Stimulated activated CD4-positive, alpha-beta T cell treated with anti-CD3 and anti-CD28 coated beads, Interleukin-15, amount 100 ng/mL, for 48 hours (primary cell): Measurements from ENCODE around the gene MDH2.
"Not testable (repeated sequence)": the region's sequence is repeated elsewhere in the genome, so short reads cannot be mapped to it uniquely, and the experiment has no call there.

Source experiments
- DNase-seq, 2 donors: peaks; one replicate each; pipeline ENCODE4 v3.0.0-alpha.2; 2020; ENCODE audit warnings: low read depth in 2 of 2

Gene MDH2

GRCh38 chr7:76047305-76047810 is 548 bp upstream of the MDH2 start:
- no peak for DNase-seq

GRCh38 chr7:76048668-76048988 is 722 bp downstream of the MDH2 start:
- peak in 1 of 2 donors; percentile 4 for DNase-seq

GRCh38 chr7:76049295-76049694 is 1.4 kb downstream of the MDH2 start:
- no peak for DNase-seq

- DNase-seq, result no peak
These were observed 2.6 kb downstream of the MDH2 start for GRCh38 chr7:76050545-76050944.

GRCh38 chr7:76051840-76052239 is 3.9 kb downstream of the MDH2 start:
- no peak for DNase-seq

GRCh38 chr7:76052681-76053080 is 4.8 kb downstream of the MDH2 start:
- DNase-seq, result not testable (repeated sequence)

GRCh38 chr7:76053461-76053860 is 5.6 kb downstream of the MDH2 start:
- DNase-seq, result no peak

GRCh38 chr7:76054123-76055120 is 6.5 kb downstream of the MDH2 start:
- DNase-seq, result no peak

- DNase-seq, result no peak
These were observed 8.3 kb downstream of the MDH2 start for GRCh38 chr7:76056241-76056640.

- DNase-seq, result no peak
These were observed 9.4 kb downstream of the MDH2 start for GRCh38 chr7:76057103-76057812.

- DNase-seq, result no peak
These were observed 9.9 kb downstream of the MDH2 start for GRCh38 chr7:76057813-76058145.

GRCh38 chr7:76058745-76059144 is 10.8 kb downstream of the MDH2 start:
- DNase-seq, result not testable (repeated sequence)

- DNase-seq, result no peak
These were observed 12.9 kb downstream of the MDH2 start for GRCh38 chr7:76060842-76061241.

- DNase-seq, result no peak
These were observed 14.3 kb downstream of the MDH2 start for GRCh38 chr7:76062254-76062653.

GRCh38 chr7:76063114-76063513 is 15.2 kb downstream of the MDH2 start:
- no peak for DNase-seq

- DNase-seq, result no peak
These were observed 15.6 kb downstream of the MDH2 start for GRCh38 chr7:76063525-76063924.

GRCh38 chr7:76064208-76064970 is 16.5 kb downstream of the MDH2 start:
- DNase-seq, result no peak

GRCh38 chr7:76065016-76065612 is 17.2 kb downstream of the MDH2 start:
- DNase-seq, result no peak

- no peak for DNase-seq
These were observed 19.0 kb downstream of the MDH2 start for GRCh38 chr7:76066716-76067503.

GRCh38 chr7:76069238-76069638 is 21.3 kb downstream of the MDH2 start:
- no peak for DNase-seq
